ENCODE data around the gene PPP2R5E. TPM values are rescaled to one million over a fixed set of nuclear protein-coding genes. Genes with fewer than 3 reads are reported as not detected.

PPP2R5E gene
- total RNA-seq, 1 donor from 2014 or later = 5.7 TPM

GRCh38 chr14:63487724-63488123 is 55.5 kb downstream of the PPP2R5E start:
- no peaks in the 10 kb centered on the region for H3K9me3 ChIP-seq
- no peak for TF ChIP-seq CTCF (IDR thresholded peaks at IDR 0.05)
- DNase-seq (ENCODE audit: low spot score in 2 of 2) = no peak
- intact Hi-C loops (cut with DNase I) = no loop called here
- no peak overlapping the region for H3K27ac ChIP-seq
- H3K36me3 ChIP-seq = no peaks in the 10 kb centered on the region
- H3K4me3 ChIP-seq = no peak overlapping the region
- H3K27me3 ChIP-seq = no peaks in the 10 kb centered on the region
- peaks cover 2 to 13% of the 10 kb centered on the region in 2 donors for H3K4me1 ChIP-seq

- no peak for TF ChIP-seq CTCF (IDR thresholded peaks at IDR 0.05)
- no peak overlapping the region for H3K27ac ChIP-seq
- peaks cover 0 to 15% of the 10 kb centered on the region in 2 donors for H3K4me1 ChIP-seq
- intact Hi-C loops (cut with DNase I) = no loop called here
- H3K4me3 ChIP-seq = no peak overlapping the region
- no peaks in the 10 kb centered on the region for H3K9me3 ChIP-seq
- no peaks in the 10 kb centered on the region for H3K36me3 ChIP-seq
- DNase-seq (ENCODE audit: low spot score in 2 of 2) = no peak
- H3K27me3 ChIP-seq = no peaks in the 10 kb centered on the region
These were observed 56.4 kb downstream of the PPP2R5E start for GRCh38 chr14:63486738-63487137.

- Histone ChIP-seq H3K27me3 (no peaks in the 10 kb centered on the region), H3K36me3 (no peaks in the 10 kb centered on the region), H3K4me3 (no peak overlapping the region), H3K27ac (no peak overlapping the region), H3K9me3 (no peaks in the 10 kb centered on the region), H3K4me1 (peaks cover 0 to 13% of the 10 kb centered on the region in 2 donors)
- no peak for DNase-seq (ENCODE audit: low spot score in 2 of 2)
- intact Hi-C loops (cut with DNase I) = no loop called here
- TF ChIP-seq CTCF (IDR thresholded peaks at IDR 0.05) = no peak
These were observed 59.9 kb downstream of the PPP2R5E start for GRCh38 chr14:63483315-63483714.

- Histone ChIP-seq H3K4me1 (peaks cover 0 to 16% of the 10 kb centered on the region in 2 donors), H3K4me3 (no peak overlapping the region), H3K27ac (no peak overlapping the region), H3K36me3 (no peaks in the 10 kb centered on the region), H3K27me3 (no peaks in the 10 kb centered on the region), H3K9me3 (no peaks in the 10 kb centered on the region)
- DNase-seq (ENCODE audit: low spot score in 2 of 2) = no peak
- TF ChIP-seq CTCF (IDR thresholded peaks at IDR 0.05) = no peak
- intact Hi-C loops (cut with DNase I) = no loop called here
These were observed 62.6 kb downstream of the PPP2R5E start for GRCh38 chr14:63480599-63480998.

- TF ChIP-seq CTCF (IDR thresholded peaks at IDR 0.05) = no peak
- no peaks in the 10 kb centered on the region for H3K36me3 ChIP-seq
- no peaks in the 10 kb centered on the region for H3K27me3 ChIP-seq
- H3K27ac ChIP-seq = no peak overlapping the region
- DNase-seq (ENCODE audit: low spot score in 2 of 2) = no peak
- no peak overlapping the region for H3K4me3 ChIP-seq
- no peaks in the 10 kb centered on the region for H3K9me3 ChIP-seq
- intact Hi-C loops (cut with DNase I) = no loop called here
- peaks cover 0 to 19% of the 10 kb centered on the region in 2 donors for H3K4me1 ChIP-seq
These were observed 64.7 kb downstream of the PPP2R5E start for GRCh38 chr14:63478437-63478852.

- intact Hi-C loops (cut with DNase I) = no loop called here
- Histone ChIP-seq H3K36me3 (no peaks in the 10 kb centered on the region), H3K27me3 (no peaks in the 10 kb centered on the region), H3K9me3 (no peaks in the 10 kb centered on the region), H3K4me3 (no peak overlapping the region), H3K4me1 (peaks cover 0 to 19% of the 10 kb centered on the region in 2 donors), H3K27ac (no peak overlapping the region)
- no peak for DNase-seq (ENCODE audit: low spot score in 2 of 2)
- no peak for TF ChIP-seq CTCF (IDR thresholded peaks at IDR 0.05)
These were observed 65.2 kb downstream of the PPP2R5E start for GRCh38 chr14:63478010-63478409.

Measured in ascending aorta (tissue), 2 donors.